GM19239 (cell line): ENCODE data around the gene MTFP1.
"Not testable (repeated sequence)": the region's sequence is repeated elsewhere in the genome, so short reads cannot be mapped to it uniquely, and the experiment has no call there.

Experiments
- DNase-seq: peaks from one replicate; pipeline ENCODE4 v3.0.0; 2011; ENCODE audit warnings: low spot score; ENCODE audit not compliant: insufficient read length
- FAIRE-seq: peaks from 2 replicates; lab custom pipeline; 2011; peaks lifted over from hg19 to GRCh38; lab: Jason Lieb, UNC

MTFP1 gene

DNA sequence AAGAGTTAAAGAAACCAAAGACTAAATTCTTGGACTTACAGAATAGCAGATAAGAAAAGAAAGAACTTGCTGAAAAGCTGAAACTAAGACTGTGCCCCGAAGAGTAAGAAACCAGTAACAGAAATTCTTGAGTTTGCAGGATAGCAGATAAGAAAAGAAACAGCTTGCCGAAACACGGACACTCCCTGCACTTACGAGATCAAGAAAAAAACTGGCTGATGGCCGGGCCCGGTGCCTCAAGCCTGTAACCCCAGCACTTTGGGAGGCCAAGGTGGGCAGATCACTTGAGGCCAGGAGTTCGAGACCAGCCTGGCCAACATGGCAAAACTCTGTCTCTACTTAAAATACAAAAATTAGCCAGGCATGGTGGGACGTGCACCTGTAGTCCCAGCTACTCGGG is 25.9 kb downstream of the MTFP1 start:
- not testable (repeated sequence) for FAIRE-seq, DNase-seq

DNA sequence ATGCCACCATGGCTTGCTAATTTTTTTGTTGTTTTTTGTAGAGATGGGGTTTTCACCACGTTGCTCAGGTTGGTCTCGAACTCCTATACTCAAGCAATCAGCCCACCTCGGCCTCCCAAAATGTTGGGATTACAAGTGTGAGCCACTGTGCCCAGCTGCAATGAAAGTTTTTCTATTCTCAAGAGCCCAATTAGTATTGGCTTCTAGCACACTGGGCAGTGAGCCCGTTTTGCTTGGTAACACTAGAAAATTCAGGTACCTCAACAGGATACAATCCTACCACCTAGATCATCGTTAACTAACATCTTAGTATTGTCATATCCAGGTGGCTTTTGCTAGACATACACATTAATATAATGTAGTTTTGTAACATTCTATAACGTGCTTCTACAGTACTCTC is 27.3 kb downstream of the MTFP1 start:
- FAIRE-seq (no peak), DNase-seq (no peak)

DNA sequence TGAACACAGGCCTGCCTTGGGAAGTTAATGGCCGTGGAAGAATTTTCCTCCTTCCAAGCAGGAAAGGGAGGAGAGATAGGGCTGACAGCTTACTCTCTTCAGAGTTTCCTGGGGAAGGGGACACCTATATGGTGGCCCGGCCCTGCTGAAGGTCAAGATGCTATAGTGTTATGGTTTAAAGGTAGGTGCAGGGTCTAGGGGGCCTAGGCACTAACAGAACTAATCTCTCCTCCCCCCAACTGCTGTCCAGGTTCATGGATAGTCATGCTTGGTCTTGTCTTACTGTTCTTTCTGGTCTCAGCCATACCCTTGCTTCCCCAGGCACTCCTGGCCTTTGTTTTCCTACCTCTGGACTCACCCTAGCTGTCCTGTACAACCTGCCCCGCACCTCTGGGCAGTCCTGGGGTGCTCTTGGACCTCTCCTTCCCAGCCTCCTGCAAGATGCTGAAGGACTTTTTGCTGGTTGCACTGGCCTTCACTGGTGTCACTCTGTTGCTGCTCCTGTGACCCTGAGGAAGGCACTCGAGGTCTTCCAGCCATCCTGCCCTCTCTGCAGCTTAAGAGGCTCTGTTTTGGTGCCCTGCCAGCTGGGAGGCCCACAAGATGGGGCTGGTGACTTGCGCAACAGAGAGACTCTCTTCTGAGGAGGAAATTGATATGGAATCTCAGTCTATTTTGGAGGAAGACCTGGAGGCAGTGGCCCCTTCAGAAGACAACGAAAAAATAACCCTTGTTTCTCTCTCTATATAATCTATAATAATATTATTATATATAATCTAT is 28.4 kb downstream of the MTFP1 start:
- DNase-seq, result no peak

DNA sequence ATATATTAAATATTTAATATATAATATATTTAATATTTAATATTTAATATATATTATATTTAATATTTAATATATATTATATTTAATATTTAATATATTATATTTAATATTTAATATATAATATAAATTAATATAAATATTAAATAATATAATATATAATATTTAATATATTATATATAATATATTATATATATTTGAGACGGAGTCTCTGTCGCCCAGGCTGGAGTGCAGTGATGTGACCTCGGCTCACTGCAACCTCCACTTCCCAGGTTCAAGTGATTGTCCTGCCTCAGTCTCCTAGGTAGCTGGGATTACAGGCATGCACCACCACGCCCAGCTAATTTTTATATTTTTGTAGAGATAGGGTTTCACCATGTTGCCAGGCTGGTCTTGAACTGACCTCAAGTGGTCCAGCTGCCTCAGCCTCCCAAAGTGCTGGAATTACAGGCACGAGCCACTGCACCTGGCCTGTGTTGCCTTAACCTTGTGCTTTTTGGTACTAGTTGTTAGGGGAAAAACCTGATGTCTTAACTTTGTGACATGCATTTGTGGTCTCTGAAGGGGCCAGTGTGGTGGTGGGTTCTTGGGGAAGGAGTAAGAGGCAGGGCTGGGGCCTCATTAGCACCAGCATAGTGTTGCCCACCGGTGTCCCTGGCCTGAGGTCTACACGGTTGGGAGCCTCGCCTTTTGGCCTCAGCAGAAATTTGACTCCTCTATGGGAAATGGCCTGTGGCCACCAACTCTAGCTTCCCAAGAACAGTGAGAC is 29.7 kb downstream of the MTFP1 start:
- DNase-seq (no peak), FAIRE-seq (no peak)

More for the DNA sequence above, 28.4 kb downstream of the MTFP1 start:
- FAIRE-seq, result no peak

DNA sequence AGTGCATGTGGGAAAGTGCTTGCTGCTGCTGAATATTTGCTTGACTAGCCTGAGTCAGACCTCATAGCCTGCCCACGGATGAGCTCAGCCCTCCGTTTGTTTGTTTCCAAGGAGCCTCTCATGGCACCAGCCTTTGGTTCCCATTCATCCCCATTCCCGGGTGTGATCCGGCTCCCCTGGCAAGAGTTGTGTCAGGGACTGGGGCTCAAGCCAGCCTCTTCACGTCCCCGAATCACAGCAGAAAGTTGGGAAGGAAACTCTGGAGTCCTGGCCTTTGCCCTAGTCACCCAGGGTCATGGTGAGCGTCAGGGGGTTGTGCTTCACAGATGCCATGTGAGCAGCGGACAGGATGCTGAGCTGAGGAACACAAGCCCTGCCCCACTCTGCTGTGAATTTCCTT is 32.4 kb downstream of the MTFP1 start:
- DNase-seq (no peak), FAIRE-seq (no peak)

DNA sequence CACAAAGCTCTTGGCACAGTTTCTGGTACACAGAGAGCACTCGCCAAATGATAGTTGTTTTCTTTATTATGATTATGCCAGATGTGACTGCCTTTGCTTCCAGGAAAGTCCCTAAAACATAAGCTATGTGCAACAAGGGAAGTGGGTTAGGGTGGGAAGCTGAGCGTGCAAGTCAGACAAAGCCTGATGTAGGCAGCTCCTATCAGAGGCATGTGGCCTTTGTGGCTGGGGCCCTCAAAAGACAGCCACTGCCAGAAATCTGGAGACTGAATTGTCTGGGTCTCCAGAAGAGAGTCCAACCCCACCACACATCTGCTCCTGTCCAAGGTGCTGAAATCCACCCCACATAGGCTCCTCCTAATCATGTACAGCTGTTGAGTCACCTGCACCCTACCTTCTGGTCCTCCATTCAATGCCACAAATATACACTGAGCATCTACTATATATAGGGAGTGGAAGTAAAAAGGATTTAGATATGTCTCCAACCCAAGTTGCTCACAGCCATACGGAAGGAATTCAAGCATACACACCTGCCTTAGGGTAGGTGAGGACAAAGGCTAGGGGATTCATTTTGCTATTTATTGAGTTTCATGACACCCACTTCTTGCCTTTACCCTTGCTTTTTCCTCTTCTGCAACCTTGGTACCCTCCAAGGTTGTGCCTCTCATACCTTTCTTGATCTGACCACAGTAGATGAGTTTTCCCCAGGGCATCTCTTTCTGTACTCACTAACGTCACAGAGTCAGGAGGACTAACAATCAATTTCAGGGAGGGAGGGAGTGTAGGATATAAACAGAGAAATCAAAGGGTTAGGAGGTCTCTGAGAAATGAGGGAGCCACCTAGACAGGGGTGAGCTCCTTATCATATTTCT is 33.8 kb downstream of the MTFP1 start:
- FAIRE-seq (no peak), DNase-seq (no peak)

DNA sequence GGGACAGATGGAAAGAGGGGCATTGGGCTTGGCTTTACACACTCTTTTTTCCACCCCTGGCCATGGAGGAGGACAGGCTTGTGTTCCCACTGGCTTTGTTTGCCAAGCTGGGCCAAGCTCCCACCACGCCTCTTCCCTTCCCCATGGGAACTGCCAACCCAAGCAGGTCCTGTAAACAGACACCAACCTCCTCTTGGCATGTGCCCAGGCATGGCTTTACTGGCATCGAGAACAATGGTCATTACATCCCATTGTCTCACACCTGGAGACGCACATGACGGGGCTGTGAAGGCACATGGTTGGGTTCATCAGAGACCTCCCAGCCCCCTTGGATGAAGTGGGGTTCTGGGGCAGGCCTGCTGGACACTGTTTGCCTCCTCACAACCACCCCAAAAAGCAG is 34.6 kb downstream of the MTFP1 start:
- no peak for FAIRE-seq

DNA sequence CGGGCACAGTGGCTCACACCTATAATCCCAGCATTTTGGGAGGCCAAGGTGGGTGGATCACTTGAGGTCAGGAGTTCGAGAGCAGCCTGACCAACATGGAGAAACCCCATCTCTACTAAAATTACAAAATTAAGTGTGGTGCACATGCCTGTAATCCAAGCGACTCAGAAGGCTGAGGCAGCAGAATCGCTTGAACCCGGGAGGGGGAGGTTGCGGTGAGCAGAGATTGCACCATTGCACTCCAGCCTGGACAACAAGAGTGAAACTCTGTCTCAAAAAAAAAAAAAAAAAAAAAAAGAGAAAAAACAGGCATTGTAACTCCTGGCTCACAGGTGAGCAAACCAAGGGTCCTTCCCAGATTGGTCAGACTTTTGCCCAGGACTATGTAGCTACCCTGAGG is 35.0 kb downstream of the MTFP1 start:
- not testable (repeated sequence) for FAIRE-seq, DNase-seq

More for the DNA sequence above, 34.6 kb downstream of the MTFP1 start:
- no peak for DNase-seq

DNA sequence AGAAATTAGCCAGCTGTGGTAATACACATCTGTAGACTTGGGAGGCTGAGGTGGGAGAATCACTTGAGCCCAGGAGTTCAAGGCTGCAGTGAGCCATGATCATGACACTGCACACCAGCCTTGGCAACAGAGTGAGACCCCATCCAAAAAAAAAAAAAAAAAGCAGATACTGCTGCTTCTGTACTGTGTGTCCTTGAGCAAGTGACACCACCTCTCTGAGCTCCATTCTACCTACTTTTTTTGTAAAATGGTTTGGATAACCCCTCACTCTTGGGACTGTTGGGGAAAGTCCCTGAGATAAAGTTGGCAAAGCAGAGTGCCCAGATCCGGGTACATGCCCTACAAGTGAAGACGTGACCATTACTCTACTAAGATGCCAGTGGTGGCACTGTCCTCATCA is 43.6 kb downstream of the MTFP1 start:
- no peak for FAIRE-seq
- DNase-seq, result no peak

DNA sequence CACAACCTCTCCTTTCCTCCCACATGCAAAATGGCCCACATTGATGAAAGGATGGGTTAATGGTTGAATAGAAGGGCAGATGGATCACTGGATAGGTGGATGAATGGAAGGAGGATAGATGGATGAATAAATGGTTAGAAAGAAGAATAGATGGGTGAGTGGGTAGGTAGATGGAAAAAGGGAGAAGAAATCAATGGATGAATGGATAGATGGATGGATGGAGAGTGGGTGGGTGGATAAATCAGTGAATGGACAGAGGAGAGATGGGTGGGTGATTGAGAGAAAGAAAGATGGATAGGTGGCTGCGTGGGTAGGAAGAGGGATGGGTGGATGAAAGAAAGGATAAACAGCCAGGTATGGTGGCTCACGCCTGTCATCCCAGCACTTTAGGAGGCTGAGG is 45.1 kb downstream of the MTFP1 start:
- DNase-seq (no peak), FAIRE-seq (no peak)

DNA sequence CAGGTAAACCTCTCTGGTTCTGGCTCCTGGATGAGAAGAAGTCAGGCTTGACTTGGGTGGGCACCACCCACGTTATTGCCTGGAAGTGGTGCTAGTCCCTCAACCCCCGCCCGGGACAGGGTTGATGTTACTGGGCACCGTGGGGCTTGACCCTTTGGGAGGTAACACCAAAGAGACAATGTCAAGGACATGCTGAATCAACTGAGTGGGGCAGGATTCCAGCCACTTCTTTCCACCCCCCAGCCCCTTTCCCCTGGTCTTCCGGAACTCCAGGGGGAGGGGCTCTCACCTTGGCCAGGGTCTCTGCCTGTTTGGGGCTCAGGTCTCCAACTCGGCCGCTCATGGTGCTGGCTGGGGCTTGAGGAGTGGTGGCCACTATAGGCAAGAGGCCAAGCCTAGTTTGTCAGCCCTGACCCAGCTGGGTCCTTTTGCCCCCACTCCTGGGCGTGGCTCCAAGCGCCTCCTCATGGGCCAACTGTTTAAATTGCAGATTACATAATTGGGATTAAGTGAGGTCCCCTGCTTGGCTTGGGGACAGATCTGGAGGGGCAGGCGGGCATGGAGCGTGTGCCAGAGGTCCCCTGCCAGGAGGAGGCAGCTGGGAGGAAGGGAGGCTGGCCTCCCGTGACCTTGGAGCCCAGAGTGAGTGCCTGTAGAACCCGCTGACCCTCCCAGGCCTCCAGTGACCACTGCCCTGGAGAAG is 46.2 kb downstream of the MTFP1 start, which contains the start of gene SEC14L3:
TSS of gene SEC14L3 (minus strand) at position 402 of the 703 bp plus-strand sequence. CDS start at position 343, 59 bp downstream.
- no peak for FAIRE-seq
- DNase-seq, result no peak

DNA sequence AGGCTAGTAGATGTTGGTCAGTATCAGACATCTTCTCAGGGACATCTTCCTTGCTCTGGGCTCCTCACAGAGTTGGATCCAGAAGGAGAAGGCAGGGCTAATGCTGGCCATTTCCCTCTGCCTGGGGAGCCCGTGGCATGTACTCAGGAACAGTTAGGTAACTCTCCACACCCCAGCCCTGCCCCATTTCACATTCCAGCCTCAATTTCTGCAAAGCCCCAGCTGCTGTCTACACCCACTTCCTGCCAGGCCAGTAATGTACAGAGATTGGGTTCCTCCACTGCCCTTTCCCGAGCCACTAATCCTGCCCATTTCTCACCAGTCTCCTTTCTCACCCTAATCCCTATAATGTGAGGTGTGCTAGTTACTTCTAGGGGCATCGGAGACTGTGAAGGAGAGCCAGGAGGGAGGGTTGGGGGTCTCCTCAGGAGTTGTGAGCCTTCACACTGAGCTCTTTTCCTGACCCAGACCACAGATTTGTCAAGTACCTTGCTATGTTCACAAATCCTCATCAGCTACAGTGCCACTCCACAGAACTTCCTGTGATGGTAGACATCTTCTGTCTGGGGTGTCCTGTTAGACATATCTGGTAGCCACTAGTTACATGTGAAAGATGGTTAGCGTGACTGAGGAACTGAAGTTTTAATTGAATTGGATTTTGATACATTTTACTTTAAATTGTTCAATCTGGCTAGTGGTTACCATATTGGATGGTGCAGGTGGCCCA is 47.6 kb downstream of the MTFP1 start:
- DNase-seq, result no peak
- no peak for FAIRE-seq

DNA sequence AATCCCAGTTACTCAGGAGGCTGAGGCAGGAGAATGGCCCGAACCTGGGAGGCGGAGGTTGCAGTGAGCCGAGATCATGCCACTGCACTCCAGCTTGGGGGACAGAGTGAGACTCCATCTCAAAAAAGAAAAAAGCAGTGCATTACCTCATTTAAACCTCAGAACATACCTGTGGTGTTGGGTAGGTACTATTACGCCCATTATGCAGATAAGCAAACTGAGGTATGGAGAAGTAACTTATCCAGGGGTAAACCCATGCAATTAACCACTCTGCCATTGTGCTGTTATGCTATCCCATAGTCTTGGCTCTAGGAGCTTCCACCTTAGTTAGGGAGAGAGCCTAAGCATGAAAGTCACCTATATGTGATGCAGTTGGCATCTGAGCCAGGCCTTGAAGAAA is 48.6 kb downstream of the MTFP1 start:
- FAIRE-seq, result no peak

DNA sequence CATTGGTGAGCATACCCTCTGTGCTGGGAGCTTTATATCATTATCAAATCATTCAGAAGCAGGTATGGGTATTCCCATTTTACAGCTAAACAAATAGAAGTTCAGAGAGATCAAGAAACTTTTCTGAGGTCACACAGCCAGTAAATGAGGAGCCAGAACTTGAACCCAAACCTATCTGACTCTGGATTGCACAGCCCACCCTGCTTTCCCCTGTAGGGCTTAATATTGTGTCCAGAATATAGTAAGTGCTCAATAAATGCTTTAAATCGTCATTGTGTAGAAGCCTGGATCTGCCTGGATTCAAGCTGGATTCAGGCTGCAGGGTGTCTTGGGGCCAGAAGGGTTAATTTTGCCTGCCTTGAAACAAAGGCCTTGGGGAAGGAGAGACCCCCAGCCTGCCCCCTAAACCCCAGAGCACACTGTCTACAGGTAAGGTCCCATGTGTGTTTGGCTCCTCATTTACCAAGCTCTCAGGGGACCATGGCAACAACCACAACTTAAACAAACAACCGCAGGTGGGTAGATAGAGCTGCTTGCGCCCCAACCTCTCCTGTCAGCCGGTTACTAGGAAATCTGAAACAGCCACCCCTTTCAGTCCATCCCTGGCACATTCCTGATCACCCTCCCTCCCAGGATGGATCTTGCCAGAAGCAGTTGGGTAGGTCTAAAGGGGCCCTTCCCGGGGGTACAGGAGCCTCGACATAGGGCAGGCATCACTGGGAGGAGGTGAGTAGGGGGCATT is 49.3 kb downstream of the MTFP1 start:
- DNase-seq (no peak), FAIRE-seq (no peak)

More for the DNA sequence above, 48.6 kb downstream of the MTFP1 start:
- no peak for DNase-seq
